HepG2 (cell line): ENCODE data around the gene UBL5. TPM values are rescaled to one million over a fixed set of nuclear protein-coding genes. Genes with fewer than 3 reads are reported as not detected.

Source experiments
- BRCA1 ChIP-seq: sonication (generic); formaldehyde crosslinking; IDR thresholded peaks from 2 replicates; pipeline ENCODE4 v1.4.0; 2020; ENCODE audit warnings: missing genetic modification reagents
- CCDC6 ChIP-seq: sonication (generic); formaldehyde crosslinking; IDR thresholded peaks from 2 replicates; pipeline ENCODE4 v1.8.1; 2022; ENCODE audit warnings: mild to moderate bottlenecking, missing genetic modification reagents, moderate library complexity
- CTCF ChIP-seq: sonication (generic); formaldehyde crosslinking; IDR thresholded peaks from 2 replicates; pipeline ENCODE4 v1.5.0; 2020; ENCODE audit warnings: mild to moderate bottlenecking, missing genetic modification reagents, moderate library complexity
- ELF1 ChIP-seq: sonication (generic); formaldehyde crosslinking; IDR thresholded peaks from 2 replicates; pipeline ENCODE4 v1.4.0; 2020; ENCODE audit warnings: missing genetic modification reagents
- ISX ChIP-seq: sonication (generic); formaldehyde crosslinking; conservative IDR thresholded peaks from 2 replicates; pipeline ENCODE4 v1.5.0; 2020; ENCODE audit warnings: missing genetic modification reagents
- KLF11 ChIP-seq: IDR thresholded peaks from 2 replicates; pipeline ENCODE4 v1.6.1; 2016; ENCODE audit warnings: missing compliant biosample characterization
- ZNF569 ChIP-seq: sonication (generic); formaldehyde crosslinking; IDR thresholded peaks from 2 replicates; pipeline ENCODE4 v1.5.0; 2020; ENCODE audit warnings: mild to moderate bottlenecking, missing genetic modification reagents, moderate library complexity, borderline replicate concordance
- ZNF609 ChIP-seq: sonication (generic); formaldehyde crosslinking; IDR thresholded peaks from 2 replicates; pipeline ENCODE4 v1.4.0; 2020; ENCODE audit warnings: mild to moderate bottlenecking, missing genetic modification reagents, borderline replicate concordance
- polyA plus RNA-seq, 8 experiments: library from polyadenylated mRNA; depleted of rRNA in 3 of 8; stranded (reverse) in 7 of 8; unstranded in 1 of 8; fragments of >200 nt; fragmentation: Illumina TruSeq in 4 of 8; extraction: Trizol in 4 of 8; gene quantifications; 2 replicates each; pipeline versions ENCODE4 v1.2.1 to v1.2.3, GENCODE V29; 2011 to 2016; ENCODE audit warnings: low read depth in 4 of 8, missing spikeins in 1 of 8, mixed read lengths in 1 of 8; ENCODE audit not compliant: insufficient read depth in 1 of 8
- total RNA-seq, 5 experiments: library from RNA; depleted of rRNA; stranded (reverse); fragments of >200 nt; fragmentation: Illumina TruSeq; extraction: Trizol; gene quantifications; 2 replicates each; pipeline ENCODE4 v1.2.3, GENCODE V29; 2016; ENCODE audit warnings: low read depth in 1 of 5

The UBL5 gene
- total and polyA plus RNA-seq, 2 of the 13 experiments (the other 11 are each of a cell fraction or from before 2014, with no cell fraction given): 373 to 487 TPM

- TF ChIP-seq CTCF (no peak), KLF11 (CRISPR knock-in tag) (no peak), CCDC6 (CRISPR knock-in tag) (no peak), ZNF609 (CRISPR knock-in tag) (no peak), BRCA1 (CRISPR knock-in tag) (no peak), ISX (no peak), ELF1 (no peak), ZNF569 (CRISPR knock-in tag) (no peak)
These were observed 22.7 kb downstream of the UBL5 start (continued) for GRCh38 chr19:9850235-9850959.
